ENCODE results near the gene CNTNAP2.
"Not testable (repeated sequence)": the region's sequence is repeated elsewhere in the genome, so short reads cannot be mapped to it uniquely, and the experiment has no call there.

GRCh38 chr7:147737559-147738214 is 1621.1 kb downstream of the CNTNAP2 start:
- TF ChIP-seq CTCF, POLR2A (IDR thresholded peaks at IDR 0.05): not testable (repeated sequence)

Measured in testis (tissue), 2 donors.